Lower lobe of right lung (tissue), 2 donors: ENCODE measurements around the gene NDUFC2. TPM values are rescaled to one million over a fixed set of nuclear protein-coding genes. Genes with fewer than 3 reads are reported as not detected.

ENCODE experiments used
- ATAC-seq, 2 donors: fragments of 200-7000 bp; cut with Tn5 transposase; one replicate each; pipeline ENCODE4 v1.9.1; 2020 to 2022; ENCODE audit warnings: mild to moderate bottlenecking in 2 of 2, moderate library complexity in 2 of 2
- DNase-seq: peaks from one replicate; pipeline ENCODE4 v3.0.0-alpha.2; 2020
- H3K27ac ChIP-seq: fragments of 200-600 bp; one replicate; pipeline ENCODE4 v1.8.0; 2022
- H3K27me3 ChIP-seq: fragments of 200-600 bp; one replicate; pipeline ENCODE4 v1.8.0; 2022; ENCODE audit warnings: low read depth
- H3K36me3 ChIP-seq: fragments of 200-600 bp; one replicate; pipeline ENCODE4 v1.8.0; 2022; ENCODE audit warnings: mild to moderate bottlenecking
- H3K4me1 ChIP-seq: fragments of 200-600 bp; one replicate; pipeline ENCODE4 v1.8.0; 2022
- H3K4me3 ChIP-seq: fragments of 200-600 bp; one replicate; pipeline ENCODE4 v1.8.0; 2022; ENCODE audit warnings: mild to moderate bottlenecking
- H3K9me3 ChIP-seq: fragments of 200-600 bp; one replicate; pipeline ENCODE4 v1.8.0; 2022
- intact Hi-C: fragments of 100-400 bp; cut with DNase I; formaldehyde crosslinking; loops from one replicate; pipeline ENCODE4 v1.11.0; 2022
- total RNA-seq: library from RNA; stranded (reverse); fragmentation: NEBNext Ultra II Directional; extraction: Animal tissue kit (Norgen Biotek cat#: 25700); gene quantifications from one replicate; pipeline ENCODE4 v1.2.1, GENCODE V29; 2021
- TF ChIP-seq, protein P1 (sequence below): fragments of 200-600 bp; IDR thresholded peaks from one replicate; pipeline ENCODE4 v1.8.0; 2022; ENCODE audit warnings: antibody characterized with exemption, mild to moderate bottlenecking
- donor health status: DM: no; HTN: yes; CAD: no; lungs with severe emphysema.

The NDUFC2 gene
- total RNA-seq, 1 donor from 2014 or later, result 130 TPM

DNA sequence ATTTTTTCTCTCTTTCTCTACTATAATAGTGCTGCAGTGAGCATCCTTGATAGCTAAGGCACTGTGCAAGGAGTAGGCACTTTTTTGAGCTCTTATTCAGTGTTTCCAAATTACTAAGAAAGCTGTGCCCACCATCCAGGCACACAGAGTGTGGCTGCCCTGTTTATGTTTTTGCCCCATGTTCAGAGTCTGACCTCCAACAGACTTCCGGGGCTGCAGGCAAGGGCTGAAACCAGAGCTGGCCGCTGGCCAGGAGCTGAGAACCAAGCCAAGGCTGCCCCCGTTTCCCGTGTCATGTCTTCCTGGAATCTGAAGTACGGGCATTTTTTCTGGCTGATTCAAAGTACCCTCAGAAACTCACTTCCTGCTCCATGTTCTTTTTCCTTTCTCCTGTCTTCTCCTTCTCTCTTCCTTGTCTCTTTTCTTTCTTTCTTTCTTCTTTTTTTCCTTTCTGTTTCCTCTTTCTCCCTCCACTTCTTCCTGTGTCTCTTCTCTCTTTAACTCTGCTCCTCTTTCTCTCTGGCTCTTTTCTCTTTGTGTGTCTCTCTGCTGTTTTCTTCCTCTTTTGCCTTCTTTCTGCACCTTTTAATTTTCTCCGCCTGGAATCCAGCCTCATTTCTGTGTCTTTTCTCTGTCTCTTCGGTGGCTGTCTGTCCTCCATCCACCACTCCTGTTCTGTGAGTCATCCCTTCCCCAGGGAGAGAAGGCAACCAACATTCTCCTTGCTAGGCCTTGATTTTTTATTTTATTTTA lies 39.6 kb downstream of the NDUFC2 start:
- intact Hi-C loops, result no loop called here

DNA sequence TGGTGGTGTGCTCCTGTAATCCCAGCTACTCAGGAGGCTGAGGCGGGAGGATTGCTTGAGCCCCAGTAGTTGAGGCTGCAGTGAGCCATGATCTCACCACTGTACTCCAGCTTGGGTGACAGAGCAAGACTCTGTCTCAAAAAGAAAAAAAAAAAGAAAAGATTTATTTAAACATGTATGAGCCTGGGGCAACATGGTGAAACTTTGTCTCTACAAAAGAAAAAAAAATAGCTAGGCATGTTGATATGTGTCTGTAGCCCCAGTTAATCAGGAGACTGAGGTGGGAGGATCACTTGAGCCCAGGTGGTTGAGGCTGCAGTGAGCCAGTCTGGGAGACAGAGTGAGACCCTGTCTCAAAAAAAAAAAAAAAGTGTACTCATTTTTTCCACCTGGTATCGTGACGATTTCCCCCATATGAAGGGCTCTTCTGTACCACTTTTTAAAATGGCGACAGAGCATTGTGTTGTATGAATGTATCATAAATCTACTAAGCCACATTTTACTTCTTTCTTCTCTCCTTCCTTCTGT lies 40.2 kb downstream of the NDUFC2 start:
- no peak overlapping the region for H3K4me3 ChIP-seq
- no peak for ATAC-seq
- H3K4me1 ChIP-seq, result peaks cover 28% of the 10 kb centered on the region
- no peak for DNase-seq
- H3K9me3 ChIP-seq, result no peaks in the 10 kb centered on the region
- H3K27ac ChIP-seq, result peak overlapping the region; percentile 65
- no peaks in the 10 kb centered on the region for H3K36me3 ChIP-seq
- intact Hi-C loops, result no loop called here
- no peaks in the 10 kb centered on the region for H3K27me3 ChIP-seq
- TF ChIP-seq, protein P1, sequence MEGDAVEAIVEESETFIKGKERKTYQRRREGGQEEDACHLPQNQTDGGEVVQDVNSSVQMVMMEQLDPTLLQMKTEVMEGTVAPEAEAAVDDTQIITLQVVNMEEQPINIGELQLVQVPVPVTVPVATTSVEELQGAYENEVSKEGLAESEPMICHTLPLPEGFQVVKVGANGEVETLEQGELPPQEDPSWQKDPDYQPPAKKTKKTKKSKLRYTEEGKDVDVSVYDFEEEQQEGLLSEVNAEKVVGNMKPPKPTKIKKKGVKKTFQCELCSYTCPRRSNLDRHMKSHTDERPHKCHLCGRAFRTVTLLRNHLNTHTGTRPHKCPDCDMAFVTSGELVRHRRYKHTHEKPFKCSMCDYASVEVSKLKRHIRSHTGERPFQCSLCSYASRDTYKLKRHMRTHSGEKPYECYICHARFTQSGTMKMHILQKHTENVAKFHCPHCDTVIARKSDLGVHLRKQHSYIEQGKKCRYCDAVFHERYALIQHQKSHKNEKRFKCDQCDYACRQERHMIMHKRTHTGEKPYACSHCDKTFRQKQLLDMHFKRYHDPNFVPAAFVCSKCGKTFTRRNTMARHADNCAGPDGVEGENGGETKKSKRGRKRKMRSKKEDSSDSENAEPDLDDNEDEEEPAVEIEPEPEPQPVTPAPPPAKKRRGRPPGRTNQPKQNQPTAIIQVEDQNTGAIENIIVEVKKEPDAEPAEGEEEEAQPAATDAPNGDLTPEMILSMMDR, result no peak

More for the DNA sequence above, 39.6 kb downstream of the NDUFC2 start:
- Histone ChIP-seq H3K4me1 (peaks cover 31% of the 10 kb centered on the region), H3K27me3 (no peaks in the 10 kb centered on the region), H3K9me3 (no peaks in the 10 kb centered on the region), H3K27ac (peak overlapping the region; percentile 65), H3K36me3 (no peaks in the 10 kb centered on the region), H3K4me3 (peak overlapping the region; percentile 11)
- TF ChIP-seq, protein P1, result no peak
- DNase-seq (peak; percentile 74), ATAC-seq (peak; percentile 21 to 44)

DNA sequence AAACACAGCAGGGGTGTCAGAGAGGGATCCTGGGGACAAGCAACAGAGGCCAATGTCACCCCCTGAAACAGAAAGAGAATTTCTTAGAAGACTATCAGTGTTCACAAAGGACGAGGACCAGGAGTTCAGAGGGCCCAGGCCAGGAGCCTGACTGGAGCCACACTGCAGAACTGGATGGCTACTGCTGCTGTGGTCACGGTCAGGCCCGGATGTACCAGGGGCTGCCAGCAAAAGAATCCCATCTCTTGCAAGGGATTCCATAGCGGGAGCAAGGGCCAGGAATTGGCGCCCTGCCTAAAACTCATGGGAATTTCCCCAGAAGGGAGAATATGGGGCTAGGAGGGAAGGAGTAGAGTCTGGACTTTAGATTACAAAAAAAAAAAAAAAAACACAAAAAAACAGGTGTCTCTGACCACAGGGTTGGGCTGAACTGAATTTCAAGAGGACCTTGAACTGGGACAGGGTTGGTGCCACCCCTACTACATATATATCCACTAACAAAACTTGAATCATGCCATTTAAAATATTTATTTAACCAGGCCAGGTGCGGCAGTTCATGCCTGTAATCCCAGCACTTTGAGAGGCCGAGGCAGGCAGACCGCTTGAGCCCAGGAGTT lies 40.9 kb downstream of the NDUFC2 start:
- H3K36me3 ChIP-seq, result no peaks in the 10 kb centered on the region
- H3K9me3 ChIP-seq, result no peaks in the 10 kb centered on the region
- H3K4me1 ChIP-seq, result peaks cover 24% of the 10 kb centered on the region
- TF ChIP-seq, protein P1, result no peak
- DNase-seq (no peak), ATAC-seq (peak in 1 of 2 donors; percentile 3)
- no peak overlapping the region for H3K4me3 ChIP-seq
- no peak overlapping the region for H3K27ac ChIP-seq
- intact Hi-C loops, result no loop called here
- H3K27me3 ChIP-seq, result no peaks in the 10 kb centered on the region

DNA sequence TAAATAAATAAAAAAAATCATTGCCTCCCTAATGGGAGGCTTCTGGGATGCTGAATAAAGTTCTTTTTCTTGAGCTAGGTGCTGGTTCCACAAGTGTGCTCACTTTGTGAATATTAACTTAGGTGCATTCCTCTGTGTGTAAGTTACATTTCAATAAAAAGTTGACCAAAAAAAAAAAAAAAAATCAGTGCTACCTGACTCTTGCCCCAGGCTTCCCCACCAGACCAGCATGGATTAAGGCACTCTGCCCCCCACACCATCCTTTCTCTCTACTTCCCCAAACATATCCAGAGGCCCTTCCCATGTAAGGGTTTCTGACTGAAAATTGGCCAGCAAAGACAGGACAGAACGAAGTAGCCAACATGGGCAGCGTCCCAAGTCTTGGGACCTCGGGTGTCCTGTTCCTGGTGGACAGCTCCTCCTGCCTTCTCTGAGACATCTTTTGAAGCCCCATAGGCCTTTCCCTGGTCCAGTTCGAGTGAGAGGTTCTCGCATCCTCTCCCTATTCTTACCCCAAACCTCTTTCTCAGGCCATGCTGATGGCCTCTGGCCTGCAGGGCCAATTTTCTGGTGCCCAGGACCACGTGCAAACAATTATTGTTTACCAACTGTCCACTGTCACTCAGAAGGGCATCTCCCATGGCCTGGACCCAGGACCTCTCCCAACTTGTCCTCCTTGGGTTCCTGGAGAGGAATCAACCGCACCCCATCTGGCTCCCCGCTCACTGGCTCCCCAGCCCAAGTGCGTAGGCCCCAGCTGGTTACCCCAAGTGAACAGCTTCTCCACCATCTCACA lies 41.6 kb downstream of the NDUFC2 start:
- Histone ChIP-seq H3K9me3 (no peaks in the 10 kb centered on the region), H3K4me1 (peaks cover 24% of the 10 kb centered on the region), H3K27me3 (no peaks in the 10 kb centered on the region), H3K4me3 (no peak overlapping the region), H3K36me3 (no peaks in the 10 kb centered on the region), H3K27ac (no peak overlapping the region)
- intact Hi-C loops, result no loop called here
- DNase-seq (no peak), ATAC-seq (no peak)
- TF ChIP-seq, protein P1, result no peak

DNA sequence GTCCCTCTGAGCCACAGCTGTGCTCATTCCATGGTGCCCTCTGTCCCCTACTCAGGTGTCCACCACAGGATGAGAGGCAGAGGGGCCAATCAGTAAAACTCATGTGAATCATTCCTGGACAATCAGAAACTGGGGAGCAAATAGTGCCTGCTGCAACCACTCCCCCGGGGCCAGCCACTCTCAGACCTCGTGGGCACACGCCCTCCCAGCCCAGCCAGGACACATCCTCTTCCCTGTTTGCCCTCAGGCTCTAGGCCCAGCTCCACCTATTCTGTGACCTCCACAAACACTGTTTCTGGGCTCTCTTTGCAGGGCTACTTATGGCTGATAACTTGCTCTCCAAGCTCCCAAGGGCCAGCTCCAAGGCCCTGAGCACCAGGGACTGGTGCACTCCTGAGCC lies 42.6 kb downstream of the NDUFC2 start:
- peak; percentile 76 for DNase-seq
- H3K27ac ChIP-seq, result no peak overlapping the region
- no peak overlapping the region for H3K4me3 ChIP-seq
- ATAC-seq, result peak; percentile 85 to 91
- peaks cover 24% of the 10 kb centered on the region for H3K4me1 ChIP-seq
- intact Hi-C loops, result no loop called here
- H3K9me3 ChIP-seq, result no peaks in the 10 kb centered on the region
- H3K36me3 ChIP-seq, result no peaks in the 10 kb centered on the region
- TF ChIP-seq, protein P1, result no peak
- no peaks in the 10 kb centered on the region for H3K27me3 ChIP-seq
